HepG2 (cell line): Measurements from ENCODE around the gene TCF12. TPM values are rescaled to one million over a fixed set of nuclear protein-coding genes. Genes with fewer than 3 reads are reported as not detected.

Source experiments
- ARNT2 ChIP-seq: sonication (generic); formaldehyde crosslinking; IDR thresholded peaks from 2 replicates; pipeline ENCODE4 v1.8.0; 2022; ENCODE audit warnings: mild to moderate bottlenecking, low read depth, missing genetic modification reagents, moderate library complexity
- ARNTL ChIP-seq: sonication (generic); formaldehyde crosslinking; IDR thresholded peaks from 2 replicates; pipeline ENCODE4 v1.4.0; 2020; ENCODE audit warnings: mild to moderate bottlenecking, missing genetic modification reagents
- ATAD3A ChIP-seq: sonication (generic); formaldehyde crosslinking; IDR thresholded peaks from 2 replicates; pipeline ENCODE4 v1.4.0; 2020; ENCODE audit warnings: missing genetic modification reagents
- CENPX ChIP-seq: sonication (generic); formaldehyde crosslinking; IDR thresholded peaks from 2 replicates; pipeline ENCODE4 v1.9.0; 2021; ENCODE audit warnings: mild to moderate bottlenecking, missing genetic modification reagents, moderate library complexity
- CREB1 ChIP-seq, 2 experiments: fragments of 450-650 bp in 1 of 2; IDR thresholded peaks; 2 replicates each; pipeline ENCODE4 v1.6.1; 2016 to 2017; ENCODE audit warnings: control low read depth in 1 of 2, mild to moderate bottlenecking in 1 of 2, missing compliant biosample characterization in 1 of 2, missing genetic modification characterization in 1 of 2
- E2F2 ChIP-seq: sonication (generic); formaldehyde crosslinking; IDR thresholded peaks from 2 replicates; pipeline ENCODE4 v1.4.0; 2020; ENCODE audit warnings: missing genetic modification reagents, borderline replicate concordance
- GLMP ChIP-seq: sonication (generic); formaldehyde crosslinking; IDR thresholded peaks from 2 replicates; pipeline ENCODE4 v1.9.0; 2021; ENCODE audit warnings: missing genetic modification reagents, mild to moderate bottlenecking, borderline replicate concordance
- KLF11 ChIP-seq: IDR thresholded peaks from 2 replicates; pipeline ENCODE4 v1.6.1; 2016; ENCODE audit warnings: missing compliant biosample characterization
- MAFK ChIP-seq, 2 experiments: IDR thresholded peaks in 1 of 2; conservative IDR thresholded peaks in 1 of 2; 2 replicates each; pipeline ENCODE4 v1.6.1; 2011; ENCODE audit warnings: improper control_type of control experiment in 2 of 2, low read length in 2 of 2
- MEIS1 ChIP-seq: sonication (generic); formaldehyde crosslinking; IDR thresholded peaks from 2 replicates; pipeline ENCODE4 v1.9.0; 2021; ENCODE audit warnings: mild to moderate bottlenecking, missing genetic modification reagents, moderate library complexity, borderline replicate concordance
- PAWR ChIP-seq: sonication (generic); formaldehyde crosslinking; IDR thresholded peaks from 2 replicates; pipeline ENCODE4 v1.4.0; 2020; ENCODE audit warnings: missing genetic modification reagents, mild to moderate bottlenecking, borderline replicate concordance
- SNAPC4 ChIP-seq: sonication (generic); formaldehyde crosslinking; IDR thresholded peaks from 2 replicates; pipeline ENCODE4 v1.4.0; 2020; ENCODE audit warnings: mild to moderate bottlenecking, missing genetic modification reagents
- TAF1 ChIP-seq: sonication (generic); formaldehyde crosslinking; IDR thresholded peaks from 2 replicates; pipeline ENCODE4 v1.4.0; 2020; ENCODE audit warnings: missing genetic modification reagents
- THAP8 ChIP-seq: sonication (generic); formaldehyde crosslinking; IDR thresholded peaks from 2 replicates; pipeline ENCODE4 v1.5.1; 2020; ENCODE audit warnings: missing genetic modification reagents, mild to moderate bottlenecking, borderline replicate concordance
- TIGD3 ChIP-seq: sonication (generic); formaldehyde crosslinking; IDR thresholded peaks from 2 replicates; pipeline ENCODE4 v1.5.1; 2020; ENCODE audit warnings: mild to moderate bottlenecking, missing genetic modification reagents, borderline replicate concordance
- TOPORS ChIP-seq: sonication (generic); formaldehyde crosslinking; IDR thresholded peaks from 2 replicates; pipeline ENCODE4 v1.8.0; 2023; ENCODE audit warnings: mild to moderate bottlenecking, missing genetic modification reagents
- ZFP36L1 ChIP-seq: sonication (generic); formaldehyde crosslinking; IDR thresholded peaks from 2 replicates; pipeline ENCODE4 v1.8.0; 2022; ENCODE audit warnings: mild to moderate bottlenecking, missing genetic modification reagents, moderate library complexity
- ZNF232 ChIP-seq: sonication (generic); formaldehyde crosslinking; IDR thresholded peaks from 2 replicates; pipeline ENCODE4 v1.4.0; 2020; ENCODE audit warnings: missing genetic modification reagents, borderline replicate concordance
- ZNF576 ChIP-seq: sonication (generic); formaldehyde crosslinking; IDR thresholded peaks from 2 replicates; pipeline ENCODE4 v1.4.0; 2020; ENCODE audit warnings: mild to moderate bottlenecking, missing genetic modification reagents
- polyA plus RNA-seq, 8 experiments: library from polyadenylated mRNA; depleted of rRNA in 3 of 8; stranded (reverse) in 7 of 8; unstranded in 1 of 8; fragments of >200 nt; fragmentation: Illumina TruSeq in 4 of 8; extraction: Trizol in 4 of 8; gene quantifications; 2 replicates each; pipeline versions ENCODE4 v1.2.1 to v1.2.3, GENCODE V29; 2011 to 2016; ENCODE audit warnings: low read depth in 4 of 8, missing spikeins in 1 of 8, mixed read lengths in 1 of 8; ENCODE audit not compliant: insufficient read depth in 1 of 8
- total RNA-seq, 5 experiments: library from RNA; depleted of rRNA; stranded (reverse); fragments of >200 nt; fragmentation: Illumina TruSeq; extraction: Trizol; gene quantifications; 2 replicates each; pipeline ENCODE4 v1.2.3, GENCODE V29; 2016; ENCODE audit warnings: low read depth in 1 of 5

The TCF12 gene
- total and polyA plus RNA-seq, 2 of the 13 experiments (the other 11 are each of a cell fraction or from before 2014, with no cell fraction given): 48.6 to 51.1 TPM

- TF ChIP-seq E2F2 (CRISPR knock-in tag) (no peak), ZNF576 (CRISPR knock-in tag) (no peak), TOPORS (CRISPR knock-in tag) (no peak), CREB1 (IDR thresholded peaks at IDR 0.05) (no peak), CREB1 (CRISPR knock-in tag; IDR thresholded peaks at IDR 0.05) (no peak), ARNTL (no peak), SNAPC4 (CRISPR knock-in tag) (no peak), ZNF232 (CRISPR knock-in tag) (0 out of 2 replicates have a peak, but pooled peaks have one; percentile 51), ARNT2 (CRISPR knock-in tag) (no peak), KLF11 (no peak), CENPX (CRISPR knock-in tag) (no peak), PAWR (CRISPR knock-in tag) (no peak), ZFP36L1 (CRISPR knock-in tag) (no peak), GLMP (CRISPR knock-in tag) (no peak), ATAD3A (CRISPR knock-in tag) (no peak), TIGD3 (no peak), MAFK (conservative IDR thresholded peaks at IDR 0.05 in 1 of 2, IDR thresholded peaks at IDR 0.05 in 1 of 2; ENCODE audit: low read length in 2 of 2) (no peak), THAP8 (no peak), TAF1 (CRISPR knock-in tag) (no peak), MEIS1 (no peak)
These were observed 387.9 kb downstream of the TCF12 start (continued) for GRCh38 chr15:57306161-57306943.
